Pons (tissue), 1 donor: ENCODE results near the gene IL17A.

ENCODE experiments used
- DNase-seq: peaks from one replicate; pipeline ENCODE4 v3.0.0-alpha.2; 2016; ENCODE audit warnings: low spot score

IL17A gene

DNA sequence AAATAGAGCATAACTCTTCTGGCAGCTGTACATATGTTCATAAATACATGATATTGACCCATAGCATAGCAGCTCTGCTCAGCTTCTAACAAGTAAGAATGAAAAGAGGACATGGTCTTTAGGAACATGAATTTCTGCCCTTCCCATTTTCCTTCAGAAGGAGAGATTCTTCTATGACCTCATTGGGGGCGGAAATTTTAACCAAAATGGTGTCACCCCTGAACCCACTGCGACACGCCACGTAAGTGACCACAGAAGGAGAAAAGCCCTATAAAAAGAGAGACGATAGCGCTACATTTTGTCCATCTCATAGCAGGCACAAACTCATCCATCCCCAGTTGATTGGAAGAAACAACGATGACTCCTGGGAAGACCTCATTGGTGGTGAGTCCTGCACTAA lies at the start of gene IL17A:
Gene IL17A (plus strand): TSS at position 301 of the 400 bp plus-strand sequence. CDS start 57 bp downstream, at position 358.
- DNase-seq, result no peak

GRCh38 chr6:52136934-52137467 lies 49.2 kb upstream of the IL17A start:
- no peak for DNase-seq

DNA sequence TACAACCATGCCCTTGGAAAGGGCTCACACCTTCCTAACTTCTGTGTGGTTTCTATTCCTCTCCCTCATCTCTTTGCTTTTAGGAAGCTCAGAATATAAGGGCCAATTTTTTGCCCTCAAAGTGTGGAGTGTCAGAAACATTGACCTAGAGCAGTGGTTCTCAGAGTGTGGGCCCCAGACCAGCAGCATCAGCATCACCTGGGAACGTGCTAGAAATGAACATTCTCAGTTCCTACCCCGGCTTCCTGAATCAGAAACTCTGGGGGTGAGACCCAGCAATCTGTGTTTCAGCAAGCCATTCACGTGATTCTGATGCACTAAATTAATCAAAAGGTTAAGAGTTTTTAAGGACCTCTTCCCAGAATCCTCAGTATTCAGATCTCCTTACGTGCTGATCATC lies 47.9 kb upstream of the IL17A start:
- no peak for DNase-seq

GRCh38 chr6:52139985-52140680 lies 46.0 kb upstream of the IL17A start:
- DNase-seq, result no peak

DNA sequence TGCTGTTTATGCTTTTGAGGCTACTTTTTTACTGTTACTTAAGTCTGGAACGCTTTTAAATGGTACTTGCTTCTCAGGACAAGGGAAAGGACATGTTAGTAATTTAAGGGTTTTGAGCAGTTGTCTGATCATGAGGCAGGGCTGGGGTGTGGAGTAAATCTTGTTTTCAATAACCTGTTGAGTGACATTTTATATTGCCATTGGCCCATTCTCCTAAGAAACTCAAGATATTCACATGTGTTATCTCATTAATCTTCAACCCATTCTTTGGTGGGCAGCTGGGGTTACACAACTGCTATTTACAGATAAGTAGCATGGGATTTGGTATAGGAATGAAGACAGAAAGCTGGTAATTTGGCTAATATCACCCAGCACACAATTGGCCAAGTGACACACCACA lies 44.6 kb upstream of the IL17A start:
- DNase-seq, result no peak

DNA sequence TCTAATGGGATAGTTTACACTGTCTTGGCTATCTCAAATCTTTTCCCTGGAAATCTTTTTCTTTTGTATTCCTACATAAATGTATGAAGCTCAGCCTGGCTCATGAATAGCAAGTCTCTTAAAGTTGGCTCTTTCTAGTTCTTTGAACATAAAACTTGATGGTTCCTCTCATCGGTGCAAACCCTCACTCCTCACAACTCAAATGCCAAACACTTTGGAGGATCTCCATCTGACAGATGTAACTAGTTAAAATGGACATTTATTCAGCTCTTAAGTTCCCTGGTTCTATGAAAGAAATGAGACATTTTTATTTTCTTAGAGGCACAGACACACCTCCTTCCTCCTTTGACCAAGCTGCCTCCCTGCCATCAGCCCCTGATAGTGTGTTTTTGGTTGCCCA lies 43.6 kb upstream of the IL17A start:
- no peak for DNase-seq

DNA sequence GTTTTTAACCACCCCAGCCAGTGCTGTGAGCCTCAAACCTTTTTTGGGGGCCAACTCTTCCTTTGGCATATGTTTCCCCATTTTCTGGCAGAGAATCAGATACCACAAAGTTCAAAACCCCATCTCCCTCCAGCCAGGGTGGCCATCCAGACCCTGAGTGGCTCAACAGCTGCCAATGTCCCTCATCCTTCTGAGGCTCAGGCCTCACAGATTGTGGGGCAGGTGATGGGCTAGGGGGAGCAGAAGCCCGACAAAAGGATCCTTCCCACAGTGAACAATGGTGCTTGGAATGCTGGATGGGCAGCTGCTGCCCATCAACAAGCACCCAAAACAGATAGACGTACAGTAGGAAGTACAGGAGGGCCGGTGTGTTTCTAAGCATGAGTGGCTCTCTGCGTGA lies 42.6 kb upstream of the IL17A start:
- DNase-seq, result no peak

DNA sequence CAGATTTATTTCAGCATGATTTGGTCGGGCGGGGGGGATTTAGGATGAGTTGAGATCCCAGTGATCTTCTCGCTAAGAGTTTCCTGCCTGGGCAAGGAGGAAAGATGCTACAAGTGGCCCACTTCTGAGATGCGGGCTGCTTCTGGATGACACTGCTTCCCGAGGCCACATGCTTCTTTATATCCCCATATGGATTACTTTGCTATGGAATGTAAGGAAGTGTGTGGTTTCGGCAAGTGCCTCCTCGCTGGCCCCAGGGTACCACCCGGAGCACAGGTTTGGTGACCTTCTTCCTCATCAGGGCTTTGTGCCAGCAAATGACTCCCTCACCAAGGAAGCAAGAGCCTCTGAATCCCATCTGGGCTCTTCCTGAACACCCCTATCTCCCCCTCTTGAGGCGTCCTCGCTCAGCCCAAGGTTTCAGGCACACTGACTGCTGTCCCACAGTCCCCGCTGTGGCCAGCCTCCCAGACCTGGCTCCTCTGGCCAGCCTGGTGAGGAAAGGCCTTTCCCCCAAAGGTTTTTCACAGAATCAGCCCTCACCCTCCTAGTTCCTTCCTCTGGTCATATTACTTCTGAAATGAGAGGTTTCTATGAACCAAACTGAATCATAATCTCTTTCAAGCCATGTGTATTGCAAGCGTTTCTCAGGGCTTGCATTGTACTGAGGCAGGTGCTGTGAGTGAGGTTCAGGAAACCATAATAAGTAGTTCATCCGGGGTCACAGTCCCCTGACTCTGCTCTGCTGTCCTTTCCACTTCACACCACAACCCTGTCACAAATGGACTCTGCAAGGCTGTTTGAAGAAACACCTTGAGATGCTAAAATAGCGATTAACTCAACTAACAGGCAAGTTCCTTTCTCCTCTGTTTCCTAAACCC lies 41.7 kb upstream of the IL17A start:
- no peak for DNase-seq

DNA sequence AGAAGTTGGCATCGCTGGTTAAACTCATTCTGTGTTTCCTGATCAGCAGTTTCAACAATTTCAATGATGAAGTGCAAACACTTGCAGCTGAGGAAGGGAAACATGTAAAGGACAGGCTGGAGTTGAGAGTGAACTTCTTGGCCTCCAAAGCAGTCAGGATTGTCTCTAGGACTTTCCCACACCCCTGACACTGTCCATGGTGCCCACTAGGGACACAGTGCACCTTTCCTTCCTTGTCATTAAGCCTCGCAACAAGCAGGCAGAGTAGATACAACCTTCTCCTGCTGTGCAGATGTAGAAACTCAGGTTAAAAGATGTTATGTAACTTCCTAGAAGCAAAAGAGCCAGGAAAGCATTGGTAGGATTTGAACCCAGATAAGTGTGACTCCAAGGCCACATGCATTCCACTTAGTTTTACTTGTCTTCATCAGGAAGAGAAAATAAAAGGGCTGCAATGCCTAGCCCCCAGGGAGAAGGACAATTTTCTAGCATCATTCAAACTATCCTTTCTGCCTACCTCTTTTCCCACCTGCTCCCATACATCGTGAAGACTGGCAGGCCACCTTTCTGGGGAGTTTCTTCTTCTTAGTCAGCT lies 39.2 kb upstream of the IL17A start:
- DNase-seq, result no peak

GRCh38 chr6:52149076-52149475 lies 37.1 kb upstream of the IL17A start:
- no peak for DNase-seq

GRCh38 chr6:52149949-52150348 lies 36.2 kb upstream of the IL17A start:
- DNase-seq, result no peak

DNA sequence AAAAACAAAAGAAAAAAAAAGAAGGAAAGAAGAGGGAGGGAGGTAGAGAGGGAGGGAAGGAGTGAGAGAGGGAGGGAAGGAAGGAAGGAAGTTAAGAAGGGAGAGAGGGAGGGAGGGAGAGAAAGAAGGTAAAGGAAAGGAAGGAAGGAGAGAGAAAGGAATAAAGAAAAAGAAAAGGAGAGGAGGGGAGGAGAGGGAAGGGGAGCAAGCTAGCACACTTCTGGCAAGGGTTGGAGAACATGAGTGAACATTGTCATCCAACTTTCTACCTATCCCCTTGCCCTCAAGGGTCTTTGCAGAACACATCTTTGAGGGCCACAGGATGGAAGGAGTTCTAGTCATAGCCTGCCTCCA lies 34.1 kb upstream of the IL17A start:
- DNase-seq, result no peak

DNA sequence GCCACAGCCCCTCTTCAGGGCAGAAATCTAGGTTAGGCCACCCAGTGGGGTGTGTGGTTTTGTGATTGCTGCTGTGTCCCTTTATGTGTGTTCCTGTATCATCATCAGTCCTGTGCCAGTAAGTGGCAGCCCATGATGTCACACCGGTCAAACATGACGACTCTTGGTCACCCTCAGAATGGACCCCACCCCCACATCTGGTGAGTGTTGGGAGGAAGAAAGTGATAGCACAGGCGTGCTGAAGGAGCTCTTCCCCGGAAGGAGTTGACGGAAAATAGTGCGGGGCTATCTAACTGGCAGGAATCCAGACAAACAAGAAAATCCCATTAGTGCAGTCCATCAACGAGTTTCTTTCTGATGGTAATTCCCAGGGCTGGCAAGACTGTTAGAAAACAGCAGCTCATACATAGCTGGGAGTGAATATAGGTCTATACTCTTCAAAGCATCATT lies 33.4 kb upstream of the IL17A start:
- DNase-seq, result no peak

- DNase-seq, result no peak
These were observed 31.8 kb upstream of the IL17A start for GRCh38 chr6:52154381-52154780.

DNA sequence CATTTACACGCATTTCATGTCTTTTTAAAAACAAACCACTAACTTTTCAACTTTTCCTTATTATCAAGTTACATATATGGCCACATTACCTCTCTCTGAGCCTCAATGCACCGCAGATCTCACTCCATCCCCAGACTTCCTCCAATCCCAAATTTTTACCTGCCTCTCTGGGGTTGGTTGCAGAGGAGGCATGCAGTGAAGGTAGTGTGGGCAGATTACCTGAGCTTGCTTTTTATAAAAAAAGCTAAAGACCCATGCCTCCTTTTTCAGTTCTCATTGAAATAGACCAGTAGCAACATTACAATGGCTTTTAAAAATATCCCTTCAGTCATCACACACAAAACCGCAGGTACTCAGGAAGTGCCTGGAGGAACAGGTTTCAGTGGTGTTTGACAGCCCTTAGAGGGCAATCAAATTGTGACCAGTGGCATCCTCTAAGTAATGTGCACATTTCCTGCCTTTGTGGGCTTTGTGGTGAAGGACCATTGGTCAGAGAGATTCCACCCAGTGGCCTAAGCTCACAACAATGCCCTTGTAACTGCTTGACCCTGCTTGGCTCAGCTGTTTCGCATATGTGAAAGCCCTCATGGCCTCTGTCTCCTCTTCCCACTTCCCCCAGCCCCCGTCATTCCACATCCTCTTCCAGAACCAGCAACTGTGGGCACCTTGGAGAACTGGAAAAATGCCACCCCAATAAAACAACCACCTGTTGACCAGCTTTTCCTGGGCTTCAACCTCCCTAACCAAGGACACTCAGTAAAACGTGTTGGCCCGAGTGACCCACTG lies 30.2 kb upstream of the IL17A start:
- no peak for DNase-seq

DNA sequence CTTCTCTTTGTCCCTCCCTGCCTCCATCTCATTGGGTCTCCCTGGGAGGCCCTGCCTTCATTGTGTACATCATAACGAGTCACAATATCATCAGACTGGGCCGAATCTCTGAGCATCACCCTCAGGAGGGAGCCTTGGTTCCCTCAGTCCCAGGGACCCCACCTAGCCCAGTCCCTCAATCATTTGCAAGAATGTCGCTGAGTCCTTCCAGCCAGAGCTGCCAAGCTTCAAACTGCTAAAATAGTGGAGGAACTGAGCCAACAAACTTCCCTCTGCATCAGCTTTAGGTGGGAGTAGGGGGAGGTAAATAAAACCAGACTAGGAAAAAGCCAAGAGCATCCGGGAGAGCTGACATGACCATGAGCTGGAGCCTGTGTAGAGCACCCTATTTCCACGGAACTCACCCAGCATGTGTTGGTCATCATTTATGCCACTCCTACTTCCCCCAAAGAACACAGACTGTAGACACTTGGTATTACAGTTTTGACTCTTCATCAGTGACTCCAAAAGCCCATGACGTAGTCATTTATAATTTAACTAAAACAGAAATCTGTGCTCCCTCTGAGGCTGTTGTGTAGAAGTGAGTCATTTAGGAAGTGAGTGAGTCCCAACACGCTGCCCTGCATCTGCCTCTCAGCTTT lies 28.8 kb upstream of the IL17A start:
- no peak for DNase-seq

DNA sequence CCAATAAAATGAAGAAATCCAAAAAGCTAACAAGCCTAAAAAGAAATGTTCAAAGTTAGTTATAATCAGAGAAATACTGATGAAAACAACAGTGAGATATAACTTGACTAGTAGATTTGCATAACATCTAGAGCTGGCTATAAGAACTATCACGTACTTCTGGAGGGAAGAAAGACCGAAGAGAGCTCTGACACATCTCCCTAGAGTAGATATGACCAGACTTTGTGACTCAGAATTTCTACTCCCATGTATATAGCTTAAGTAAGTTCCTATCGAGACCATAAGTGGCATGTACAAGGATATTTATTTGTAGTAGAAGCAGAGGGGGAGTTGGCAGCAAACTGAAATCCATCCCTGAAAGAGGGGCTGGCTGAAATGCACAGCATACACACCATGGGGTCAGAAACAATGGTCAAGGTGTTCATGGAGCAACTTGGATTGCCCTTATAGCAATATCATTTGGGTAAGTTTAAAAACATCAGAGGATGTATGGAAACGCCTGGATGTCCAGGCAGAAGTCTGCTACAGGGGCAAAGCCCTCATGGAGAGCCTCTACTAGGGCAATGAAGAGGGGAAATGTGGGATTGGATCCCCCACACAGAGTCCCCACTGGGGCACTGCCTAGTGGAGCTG lies 25.6 kb upstream of the IL17A start:
- no peak for DNase-seq

GRCh38 chr6:52161689-52162438 lies 24.3 kb upstream of the IL17A start:
- no peak for DNase-seq

GRCh38 chr6:52162940-52163908 lies 23.0 kb upstream of the IL17A start:
- DNase-seq, result peak; percentile 32
